Measurements from ENCODE around the gene ABLIM1. TPM values are rescaled to one million over a fixed set of nuclear protein-coding genes. Genes with fewer than 3 reads are reported as not detected.
A peak's percentile ranks its signal among the peaks of the same experiment; 100 is the strongest.

The ABLIM1 gene
- total RNA-seq, 4 donors from 2014 or later, result 185 to 345 (median 304) TPM

- TF ChIP-seq POLR2A (IDR thresholded peaks at IDR 0.05) (no peak), CTCF (IDR thresholded peaks at IDR 0.05) (no peak)
- Histone ChIP-seq H3K27me3 (no peaks in the 10 kb centered on the region), H3K9me3 (no peaks in the 10 kb centered on the region), H3K27ac (peak overlapping the region in 2 of 4 donors; percentile 29 to 50), H3K4me1 (peaks cover 0 to 32% (median 7%) of the 10 kb centered on the region in 3 donors), H3K36me3 (no peaks in the 10 kb centered on the region), H3K4me3 (no peak overlapping the region)
- 20 to 24% methylated on average over 1 of the region's 1 CpG for WGBS, 2 donors
- DNase-seq, result no peak
- intact Hi-C loops (cut with DNase I), result no loop called here
These were observed 7.8 kb downstream of the ABLIM1 start for GRCh38 chr10:114650266-114650665.

GRCh38 chr10:114649217-114649903, 8.7 kb downstream of the ABLIM1 start:
- H3K36me3 ChIP-seq, result no peaks in the 10 kb centered on the region
- TF ChIP-seq CTCF (IDR thresholded peaks at IDR 0.05), result no peak
- no peak for TF ChIP-seq POLR2A (IDR thresholded peaks at IDR 0.05)
- 75% methylated on average over 7 of the region's 7 CpGs for WGBS, 2 donors
- intact Hi-C loops (cut with DNase I), result no loop called here
- DNase-seq, result no peak
- H3K27me3 ChIP-seq, result no peaks in the 10 kb centered on the region
- H3K27ac ChIP-seq, result peak overlapping the region in 2 of 4 donors; percentile 29 to 50
- peaks cover 0 to 29% (median 7%) of the 10 kb centered on the region in 3 donors for H3K4me1 ChIP-seq
- no peak overlapping the region for H3K4me3 ChIP-seq
- no peaks in the 10 kb centered on the region for H3K9me3 ChIP-seq

GRCh38 chr10:114648368-114648767, 9.7 kb downstream of the ABLIM1 start:
- TF ChIP-seq CTCF (IDR thresholded peaks at IDR 0.05), result no peak
- Histone ChIP-seq H3K4me1 (peaks cover 0 to 28% (median 7%) of the 10 kb centered on the region in 3 donors), H3K27me3 (no peaks in the 10 kb centered on the region), H3K4me3 (no peak overlapping the region), H3K36me3 (no peaks in the 10 kb centered on the region), H3K27ac (peak overlapping the region in 3 of 4 donors; percentile 3 to 50 (median 15)), H3K9me3 (no peaks in the 10 kb centered on the region)
- DNase-seq, result no peak
- 55 to 61% methylated on average over 8 of the region's 8 CpGs for WGBS, 2 donors
- intact Hi-C loops (cut with DNase I), result no loop called here

GRCh38 chr10:114647545-114648138, 10.4 kb downstream of the ABLIM1 start:
- DNase-seq, result no peak
- TF ChIP-seq CTCF (IDR thresholded peaks at IDR 0.05) (no peak), POLR2A (IDR thresholded peaks at IDR 0.05) (no peak)
- no peaks in the 10 kb centered on the region for H3K9me3 ChIP-seq
- no peak overlapping the region for H3K27ac ChIP-seq
- 78 to 94% methylated on average over 2 of the region's 2 CpGs for WGBS, 2 donors
- intact Hi-C loops (cut with DNase I), result no loop called here
- no peak overlapping the region for H3K4me3 ChIP-seq
- peaks cover 0 to 32% (median 7%) of the 10 kb centered on the region in 3 donors for H3K4me1 ChIP-seq
- H3K36me3 ChIP-seq, result no peaks in the 10 kb centered on the region
- H3K27me3 ChIP-seq, result no peaks in the 10 kb centered on the region

- Histone ChIP-seq H3K9me3 (no peaks in the 10 kb centered on the region), H3K4me3 (no peak overlapping the region), H3K36me3 (no peaks in the 10 kb centered on the region), H3K4me1 (peaks cover 0 to 35% (median 7%) of the 10 kb centered on the region in 3 donors), H3K27ac (no peak overlapping the region), H3K27me3 (no peaks in the 10 kb centered on the region)
- no peak for DNase-seq
- intact Hi-C loops (cut with DNase I), result no loop called here
- WGBS, 2 donors, result 76 to 90% methylated on average over 5 of the region's 5 CpGs
- no peak for TF ChIP-seq POLR2A (IDR thresholded peaks at IDR 0.05)
- no peak for TF ChIP-seq CTCF (IDR thresholded peaks at IDR 0.05)
These were observed 11.6 kb downstream of the ABLIM1 start for GRCh38 chr10:114646426-114646825.
